ENCODE results near the gene CISH.

Gene CISH

DNA sequence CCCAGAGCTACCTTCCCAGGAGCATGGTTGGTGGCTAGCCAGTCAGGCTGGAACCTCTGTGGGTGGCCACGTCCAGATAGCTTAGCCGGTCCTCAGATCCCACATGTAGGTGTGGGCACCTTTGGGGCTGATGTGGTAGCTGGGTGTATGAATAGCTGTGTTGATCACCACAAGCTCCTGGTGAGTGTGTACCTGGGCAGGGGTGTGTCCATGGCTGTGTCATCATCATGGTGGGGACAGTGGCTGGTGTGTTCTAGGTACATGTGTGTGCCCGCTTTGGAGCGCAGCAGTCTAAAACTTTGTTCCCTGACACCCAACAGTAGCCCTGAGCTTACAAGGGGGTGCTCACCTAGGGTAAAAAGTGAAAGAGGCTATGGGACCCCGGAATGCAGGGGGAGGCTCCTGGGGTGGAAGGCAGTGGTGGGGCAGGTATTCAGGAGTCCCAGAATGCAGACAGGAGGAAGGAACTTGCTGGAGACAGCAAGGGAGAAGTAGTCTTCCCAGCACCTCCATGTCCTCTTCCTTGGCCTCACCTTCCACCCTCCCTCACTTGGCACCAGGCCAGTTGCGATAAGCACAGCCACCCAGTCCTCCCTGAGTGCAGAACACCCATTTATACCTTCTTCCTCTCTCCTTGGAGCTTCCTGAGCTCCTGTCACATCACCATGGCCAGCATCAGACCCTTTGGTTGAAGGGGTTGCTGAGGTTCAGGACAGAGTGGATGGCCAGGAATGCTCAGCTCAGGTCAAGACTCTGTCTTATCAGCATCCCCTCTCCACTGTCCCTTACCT, 1.2 kb downstream of the CISH start:
- peak overlapping the region; percentile 71 for H3K4me3 ChIP-seq (replicated peaks; ENCODE audit: insufficient read depth, low read length)

DNA sequence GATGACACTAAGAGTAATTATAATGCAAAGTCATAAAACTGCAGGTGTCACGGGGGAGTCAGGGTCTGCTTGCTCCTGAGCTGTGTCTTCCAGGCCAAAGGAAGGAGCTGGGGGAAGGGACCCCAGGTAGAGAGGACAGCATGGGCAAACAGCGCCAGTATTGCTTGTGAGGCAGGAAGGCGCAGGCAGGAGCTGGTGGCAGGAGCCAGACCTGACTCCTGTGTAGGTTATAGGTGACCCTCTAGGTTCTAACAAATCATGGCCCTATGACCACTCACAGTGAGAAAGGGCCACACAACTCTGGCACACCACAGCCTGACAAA, 1.9 kb downstream of the CISH start:
- Histone ChIP-seq H3K27me3 (ENCODE audit: insufficient read depth, poor library complexity, severe bottlenecking) (no peaks in the 10 kb centered on the region), H3K27ac (replicated peaks) (peak overlapping the region; percentile 34), H3K4me3 (replicated peaks; ENCODE audit: insufficient read depth, low read length) (no peak overlapping the region)
- TF ChIP-seq POLR2AphosphoS5 (IDR thresholded peaks at IDR 0.05; ENCODE audit: low read depth) (no peak), GABPA (IDR thresholded peaks at IDR 0.05; ENCODE audit: low read depth) (no peak), SPI1 (IDR thresholded peaks at IDR 0.05; ENCODE audit: borderline replicate concordance, low read depth) (no peak)
- TF ChIP-seq, protein P1, sequence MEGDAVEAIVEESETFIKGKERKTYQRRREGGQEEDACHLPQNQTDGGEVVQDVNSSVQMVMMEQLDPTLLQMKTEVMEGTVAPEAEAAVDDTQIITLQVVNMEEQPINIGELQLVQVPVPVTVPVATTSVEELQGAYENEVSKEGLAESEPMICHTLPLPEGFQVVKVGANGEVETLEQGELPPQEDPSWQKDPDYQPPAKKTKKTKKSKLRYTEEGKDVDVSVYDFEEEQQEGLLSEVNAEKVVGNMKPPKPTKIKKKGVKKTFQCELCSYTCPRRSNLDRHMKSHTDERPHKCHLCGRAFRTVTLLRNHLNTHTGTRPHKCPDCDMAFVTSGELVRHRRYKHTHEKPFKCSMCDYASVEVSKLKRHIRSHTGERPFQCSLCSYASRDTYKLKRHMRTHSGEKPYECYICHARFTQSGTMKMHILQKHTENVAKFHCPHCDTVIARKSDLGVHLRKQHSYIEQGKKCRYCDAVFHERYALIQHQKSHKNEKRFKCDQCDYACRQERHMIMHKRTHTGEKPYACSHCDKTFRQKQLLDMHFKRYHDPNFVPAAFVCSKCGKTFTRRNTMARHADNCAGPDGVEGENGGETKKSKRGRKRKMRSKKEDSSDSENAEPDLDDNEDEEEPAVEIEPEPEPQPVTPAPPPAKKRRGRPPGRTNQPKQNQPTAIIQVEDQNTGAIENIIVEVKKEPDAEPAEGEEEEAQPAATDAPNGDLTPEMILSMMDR (IDR thresholded peaks at IDR 0.05; ENCODE audit: insufficient read depth, low read length) = no peak
- TF ChIP-seq, protein P2, sequence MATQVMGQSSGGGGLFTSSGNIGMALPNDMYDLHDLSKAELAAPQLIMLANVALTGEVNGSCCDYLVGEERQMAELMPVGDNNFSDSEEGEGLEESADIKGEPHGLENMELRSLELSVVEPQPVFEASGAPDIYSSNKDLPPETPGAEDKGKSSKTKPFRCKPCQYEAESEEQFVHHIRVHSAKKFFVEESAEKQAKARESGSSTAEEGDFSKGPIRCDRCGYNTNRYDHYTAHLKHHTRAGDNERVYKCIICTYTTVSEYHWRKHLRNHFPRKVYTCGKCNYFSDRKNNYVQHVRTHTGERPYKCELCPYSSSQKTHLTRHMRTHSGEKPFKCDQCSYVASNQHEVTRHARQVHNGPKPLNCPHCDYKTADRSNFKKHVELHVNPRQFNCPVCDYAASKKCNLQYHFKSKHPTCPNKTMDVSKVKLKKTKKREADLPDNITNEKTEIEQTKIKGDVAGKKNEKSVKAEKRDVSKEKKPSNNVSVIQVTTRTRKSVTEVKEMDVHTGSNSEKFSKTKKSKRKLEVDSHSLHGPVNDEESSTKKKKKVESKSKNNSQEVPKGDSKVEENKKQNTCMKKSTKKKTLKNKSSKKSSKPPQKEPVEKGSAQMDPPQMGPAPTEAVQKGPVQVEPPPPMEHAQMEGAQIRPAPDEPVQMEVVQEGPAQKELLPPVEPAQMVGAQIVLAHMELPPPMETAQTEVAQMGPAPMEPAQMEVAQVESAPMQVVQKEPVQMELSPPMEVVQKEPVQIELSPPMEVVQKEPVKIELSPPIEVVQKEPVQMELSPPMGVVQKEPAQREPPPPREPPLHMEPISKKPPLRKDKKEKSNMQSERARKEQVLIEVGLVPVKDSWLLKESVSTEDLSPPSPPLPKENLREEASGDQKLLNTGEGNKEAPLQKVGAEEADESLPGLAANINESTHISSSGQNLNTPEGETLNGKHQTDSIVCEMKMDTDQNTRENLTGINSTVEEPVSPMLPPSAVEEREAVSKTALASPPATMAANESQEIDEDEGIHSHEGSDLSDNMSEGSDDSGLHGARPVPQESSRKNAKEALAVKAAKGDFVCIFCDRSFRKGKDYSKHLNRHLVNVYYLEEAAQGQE (IDR thresholded peaks at IDR 0.05; ENCODE audit: insufficient replicate concordance, low read depth) = no peak
- DNase-seq (ENCODE audit: low read depth in 1 of 2, low spot score in 1 of 2) = no peak

More for the DNA sequence above, 1.2 kb downstream of the CISH start:
- Histone ChIP-seq H3K27me3 (ENCODE audit: insufficient read depth, poor library complexity, severe bottlenecking) (no peaks in the 10 kb centered on the region), H3K27ac (replicated peaks) (peak overlapping the region; percentile 78)
- TF ChIP-seq SPI1 (IDR thresholded peaks at IDR 0.05; ENCODE audit: borderline replicate concordance, low read depth) (no peak), GABPA (IDR thresholded peaks at IDR 0.05; ENCODE audit: low read depth) (no peak), POLR2AphosphoS5 (IDR thresholded peaks at IDR 0.05; ENCODE audit: low read depth) (no peak)
- TF ChIP-seq, protein P1 (IDR thresholded peaks at IDR 0.05; ENCODE audit: insufficient read depth, low read length) = no peak
- TF ChIP-seq, protein P2 (IDR thresholded peaks at IDR 0.05; ENCODE audit: insufficient replicate concordance, low read depth) = no peak
- peak in 1 of 2 experiments; percentile 47 for DNase-seq (ENCODE audit: low read depth in 1 of 2, low spot score in 1 of 2)

DNA sequence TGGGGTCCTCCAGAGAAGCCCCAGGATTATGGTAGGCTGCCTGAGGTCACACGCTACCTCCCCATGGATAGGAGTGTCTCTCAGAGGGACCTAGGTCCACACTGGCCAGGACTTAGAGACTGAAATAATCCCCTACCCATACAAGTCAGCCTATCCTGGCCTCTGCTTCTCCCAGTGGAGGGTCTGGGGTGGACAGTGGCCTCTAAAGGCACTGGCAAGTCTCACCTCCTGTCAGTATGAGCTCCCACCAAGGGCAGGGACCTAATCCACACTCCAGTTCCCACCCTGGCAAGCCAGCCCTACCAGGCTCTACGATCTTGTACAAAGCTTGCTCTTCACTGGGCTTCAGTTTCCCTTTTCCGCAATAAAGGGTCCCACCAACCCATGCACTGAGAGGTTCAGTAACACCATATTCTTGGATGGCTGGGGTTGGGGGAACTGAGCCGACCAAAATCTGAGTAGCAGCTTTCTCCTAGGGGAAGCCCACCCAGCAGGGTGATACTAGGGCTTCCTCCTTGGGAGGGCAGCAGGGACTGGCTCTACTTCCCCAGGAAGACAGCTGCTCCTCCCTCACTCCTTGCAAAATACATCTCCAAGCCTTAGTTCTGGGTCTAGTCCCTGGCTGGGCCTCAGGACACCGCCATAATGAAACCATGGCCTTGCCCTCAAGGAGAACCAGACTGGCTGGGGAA, 2.4 kb downstream of the CISH start:
- peak in 1 of 2 experiments; percentile 41 for DNase-seq (ENCODE audit: low read depth in 1 of 2, low spot score in 1 of 2)
- no peaks in the 10 kb centered on the region for H3K27me3 ChIP-seq (ENCODE audit: insufficient read depth, poor library complexity, severe bottlenecking)
- TF ChIP-seq SPI1 (IDR thresholded peaks at IDR 0.05; ENCODE audit: borderline replicate concordance, low read depth) (no peak; the same call in 1 of the 2 replicates), POLR2AphosphoS5 (IDR thresholded peaks at IDR 0.05; ENCODE audit: low read depth) (no peak), GABPA (IDR thresholded peaks at IDR 0.05; ENCODE audit: low read depth) (no peak)
- TF ChIP-seq, protein P1 (IDR thresholded peaks at IDR 0.05; ENCODE audit: insufficient read depth, low read length) = no peak
- TF ChIP-seq, protein P2 (IDR thresholded peaks at IDR 0.05; ENCODE audit: insufficient replicate concordance, low read depth) = no peak
- H3K4me3 ChIP-seq (replicated peaks; ENCODE audit: insufficient read depth, low read length) = no peak overlapping the region
- H3K27ac ChIP-seq (replicated peaks) = peak overlapping the region; percentile 34

Data from HL-60 (cell line).